H1 (cell line): Measurements from ENCODE around the gene GMCL2. TPM values are rescaled to one million over a fixed set of nuclear protein-coding genes. Genes with fewer than 3 reads are reported as not detected.

ENCODE experiments used
- BCL11A ChIP-seq, 2 experiments: IDR thresholded peaks; one replicate each; pipeline ENCODE4 v1.6.1; 2011; ENCODE audit warnings: low read depth in 2 of 2, low read length in 2 of 2, mild to moderate bottlenecking in 2 of 2
- CBX5 ChIP-seq: fragments of 300-800, 300-1000 bp; sonication (generic); IDR thresholded peaks from 2 replicates; pipeline ENCODE4 v1.7.1; 2016; ENCODE audit warnings: antibody characterized with exemption, low read length, low read depth
- EP300 ChIP-seq, 2 experiments: IDR thresholded peaks; 1 replicate in 1 of 2; 2 replicates in 1 of 2; pipeline ENCODE4 v1.6.1; 2011 to 2012; ENCODE audit warnings: low read depth in 2 of 2, low read length in 2 of 2, mild to moderate bottlenecking in 2 of 2, borderline replicate concordance in 1 of 2, inconsistent platforms in 1 of 2, moderate library complexity in 1 of 2
- EZH2 ChIP-seq: fragments of 200-600 bp; sonication (generic); IDR thresholded peaks from 2 replicates; pipeline ENCODE4 v1.7.1; 2012; ENCODE audit warnings: low read depth, mild to moderate bottlenecking, moderate library complexity, low read length, inconsistent platforms; ENCODE audit not compliant: severe bottlenecking
- GTF2F1 ChIP-seq: IDR thresholded peaks from 2 replicates; pipeline ENCODE4 v1.6.1; 2012; ENCODE audit warnings: low read depth, low read length, improper control_type of control experiment, borderline replicate concordance
- RFX5 ChIP-seq: IDR thresholded peaks from 2 replicates; pipeline ENCODE4 v1.6.1; 2011; ENCODE audit warnings: low read depth, low read length, improper control_type of control experiment, borderline replicate concordance
- YY1 ChIP-seq: IDR thresholded peaks from 2 replicates; pipeline ENCODE4 v1.6.1; 2011; ENCODE audit warnings: low read depth, mild to moderate bottlenecking, low read length
- polyA plus RNA-seq, 7 experiments: library from polyadenylated mRNA; depleted of rRNA in 3 of 7; stranded (reverse) in 5 of 7; unstranded in 2 of 7; fragments of >200 nt in 5 of 7; fragments of 200-250 nt in 2 of 7; gene quantifications; 1 replicate in 5 of 7; 2 replicates in 1 of 7; 4 replicates in 1 of 7; pipeline versions ENCODE4 v1.2.1 to v1.2.3, GENCODE V29; 2011 to 2013; ENCODE audit warnings: missing spikeins in 2 of 7, mixed read lengths in 2 of 7
- total RNA-seq: library from RNA; stranded (reverse); fragmentation: NEBNext Ultra II Directional; extraction: Animal tissue kit (Norgen Biotek cat#: 25700); gene quantifications from 2 replicates; pipeline ENCODE4 v1.2.1, GENCODE V29; 2021

GMCL2 gene
- total and polyA plus RNA-seq, 2 of the 8 experiments (the other 6 are each of a cell fraction or from before 2014, with no cell fraction given) = 0.13 TPM; not detected in 1

GRCh38 chr5:178225174-178225573 is 38.0 kb upstream of the GMCL2 start (continued):
- TF ChIP-seq RFX5 = no peak
- TF ChIP-seq EP300 (IDR thresholded peaks at IDR 0.05; ENCODE audit: borderline replicate concordance in 1 of 2, low read depth in 2 of 2, low read length in 2 of 2) = no peak
- no peak for TF ChIP-seq CBX5
- no peak for TF ChIP-seq GTF2F1
- TF ChIP-seq YY1 = no peak
- TF ChIP-seq BCL11A (IDR thresholded peaks at IDR 0.05; ENCODE audit: low read depth in 2 of 2, low read length in 2 of 2) = no peak
- TF ChIP-seq EZH2 = no peak
